ENCODE data around the gene MMP15. TPM values are rescaled to one million over a fixed set of nuclear protein-coding genes. Genes with fewer than 3 reads are reported as not detected.

Gene MMP15
- total and polyA plus RNA-seq, 4 donors, result 19.5 to 44.5 (median 29.4) TPM

- ATAC-seq (ENCODE audit: insufficient read depth, low FRiP score) (no peak), DNase-seq (no peak)
- H3K9ac ChIP-seq (ENCODE audit: insufficient read depth in 1 of 2, low read length in 2 of 2), result no peak overlapping the region
- no peaks in the 10 kb centered on the region for H3K9me3 ChIP-seq (ENCODE audit: control insufficient read depth in 4 of 4, insufficient read depth in 3 of 4, low read length in 3 of 4)
- no peaks in the 10 kb centered on the region for H3K4me1 ChIP-seq (ENCODE audit: control insufficient read depth in 5 of 5, insufficient read depth in 5 of 5, low read length in 5 of 5)
- H3K27ac ChIP-seq (ENCODE audit: low read depth in 1 of 2, low read length in 1 of 2), result no peak overlapping the region
- WGBS, 2 donors, result 79 to 84% methylated on average over 5 of the region's 5 CpGs
- no peaks in the 10 kb centered on the region for H3K27me3 ChIP-seq (ENCODE audit: control insufficient read depth in 3 of 3, insufficient read depth in 3 of 3, low read length in 2 of 3)
- H3K4me3 ChIP-seq, result no peak overlapping the region
- TF ChIP-seq, protein P1, sequence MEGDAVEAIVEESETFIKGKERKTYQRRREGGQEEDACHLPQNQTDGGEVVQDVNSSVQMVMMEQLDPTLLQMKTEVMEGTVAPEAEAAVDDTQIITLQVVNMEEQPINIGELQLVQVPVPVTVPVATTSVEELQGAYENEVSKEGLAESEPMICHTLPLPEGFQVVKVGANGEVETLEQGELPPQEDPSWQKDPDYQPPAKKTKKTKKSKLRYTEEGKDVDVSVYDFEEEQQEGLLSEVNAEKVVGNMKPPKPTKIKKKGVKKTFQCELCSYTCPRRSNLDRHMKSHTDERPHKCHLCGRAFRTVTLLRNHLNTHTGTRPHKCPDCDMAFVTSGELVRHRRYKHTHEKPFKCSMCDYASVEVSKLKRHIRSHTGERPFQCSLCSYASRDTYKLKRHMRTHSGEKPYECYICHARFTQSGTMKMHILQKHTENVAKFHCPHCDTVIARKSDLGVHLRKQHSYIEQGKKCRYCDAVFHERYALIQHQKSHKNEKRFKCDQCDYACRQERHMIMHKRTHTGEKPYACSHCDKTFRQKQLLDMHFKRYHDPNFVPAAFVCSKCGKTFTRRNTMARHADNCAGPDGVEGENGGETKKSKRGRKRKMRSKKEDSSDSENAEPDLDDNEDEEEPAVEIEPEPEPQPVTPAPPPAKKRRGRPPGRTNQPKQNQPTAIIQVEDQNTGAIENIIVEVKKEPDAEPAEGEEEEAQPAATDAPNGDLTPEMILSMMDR (IDR thresholded peaks at IDR 0.05; ENCODE audit: control extremely low read depth, extremely low read depth), result no peak
- no peaks in the 10 kb centered on the region for H3K36me3 ChIP-seq (ENCODE audit: control insufficient read depth in 4 of 4, insufficient read depth in 4 of 4, low read length in 4 of 4)
Measured at GRCh38 chr16:58056580-58056979, 31.0 kb downstream of the MMP15 start.

- H3K9me3 ChIP-seq (ENCODE audit: control insufficient read depth in 4 of 4, insufficient read depth in 3 of 4, low read length in 3 of 4), result no peaks in the 10 kb centered on the region
- H3K4me3 ChIP-seq, result no peak overlapping the region
- no peaks in the 10 kb centered on the region for H3K4me1 ChIP-seq (ENCODE audit: control insufficient read depth in 5 of 5, insufficient read depth in 5 of 5, low read length in 5 of 5)
- H3K27me3 ChIP-seq (ENCODE audit: control insufficient read depth in 3 of 3, insufficient read depth in 3 of 3, low read length in 2 of 3), result no peaks in the 10 kb centered on the region
- no peak for DNase-seq
- TF ChIP-seq, protein P1 (IDR thresholded peaks at IDR 0.05; ENCODE audit: control extremely low read depth, extremely low read depth), result no peak
- ATAC-seq (ENCODE audit: insufficient read depth, low FRiP score), result no peak
- H3K27ac ChIP-seq (ENCODE audit: low read depth in 1 of 2, low read length in 1 of 2), result no peak overlapping the region
- no peaks in the 10 kb centered on the region for H3K36me3 ChIP-seq (ENCODE audit: control insufficient read depth in 4 of 4, insufficient read depth in 4 of 4, low read length in 4 of 4)
- 86 to 89% methylated on average over 5 of the region's 5 CpGs for WGBS, 2 donors
- H3K9ac ChIP-seq (ENCODE audit: insufficient read depth in 1 of 2, low read length in 2 of 2), result no peak overlapping the region
Measured at GRCh38 chr16:58057121-58057520, 31.6 kb downstream of the MMP15 start.

GRCh38 chr16:58057784-58058183, 32.2 kb downstream of the MMP15 start:
- Histone ChIP-seq H3K36me3 (ENCODE audit: control insufficient read depth in 4 of 4, insufficient read depth in 4 of 4, low read length in 4 of 4) (no peaks in the 10 kb centered on the region), H3K27me3 (ENCODE audit: control insufficient read depth in 3 of 3, insufficient read depth in 3 of 3, low read length in 2 of 3) (no peaks in the 10 kb centered on the region), H3K9me3 (ENCODE audit: control insufficient read depth in 4 of 4, insufficient read depth in 3 of 4, low read length in 3 of 4) (no peaks in the 10 kb centered on the region), H3K27ac (ENCODE audit: low read depth in 1 of 2, low read length in 1 of 2) (no peak overlapping the region), H3K4me3 (no peak overlapping the region), H3K4me1 (ENCODE audit: control insufficient read depth in 5 of 5, insufficient read depth in 5 of 5, low read length in 5 of 5) (peaks cover 0 to 1% (median 0%) of the 10 kb centered on the region in 5 donors), H3K9ac (ENCODE audit: insufficient read depth in 1 of 2, low read length in 2 of 2) (no peak overlapping the region)
- WGBS, 2 donors, result 76 to 78% methylated on average over 3 of the region's 3 CpGs
- ATAC-seq (ENCODE audit: insufficient read depth, low FRiP score) (no peak), DNase-seq (no peak)
- TF ChIP-seq, protein P1 (IDR thresholded peaks at IDR 0.05; ENCODE audit: control extremely low read depth, extremely low read depth), result no peak

DNA sequence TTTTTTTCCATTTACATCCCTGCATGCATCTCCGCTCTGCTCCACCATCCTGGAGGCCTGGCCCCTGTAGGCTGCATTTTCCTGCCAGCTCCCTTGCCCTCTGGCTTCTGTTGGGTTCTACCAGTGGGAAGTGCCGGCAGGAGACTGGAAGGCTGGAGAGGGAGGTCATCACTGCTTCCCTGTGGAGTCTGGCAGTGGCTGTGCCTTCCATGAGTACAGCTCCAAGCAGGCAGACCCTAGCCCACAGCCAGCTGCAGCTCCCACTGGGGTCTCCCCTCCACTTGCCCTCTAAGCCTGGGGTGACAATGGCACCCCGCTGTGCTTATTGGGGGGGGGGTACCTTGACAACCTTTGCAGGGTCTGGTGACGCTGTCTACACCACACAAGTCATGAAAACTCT, 37.3 kb downstream of the MMP15 start:
- 84 to 91% methylated on average over 4 of the region's 4 CpGs for WGBS, 2 donors
- TF ChIP-seq, protein P1 (IDR thresholded peaks at IDR 0.05; ENCODE audit: control extremely low read depth, extremely low read depth), result no peak
- H3K27ac ChIP-seq (ENCODE audit: low read depth in 1 of 2, low read length in 1 of 2), result peak overlapping the region in 1 of 2 donors; percentile 26
- peaks cover 0 to 12% (median 3%) of the 10 kb centered on the region in 5 donors for H3K4me1 ChIP-seq (ENCODE audit: control insufficient read depth in 5 of 5, insufficient read depth in 5 of 5, low read length in 5 of 5)
- ATAC-seq (ENCODE audit: insufficient read depth, low FRiP score) (no peak), DNase-seq (no peak)
- no peaks in the 10 kb centered on the region for H3K27me3 ChIP-seq (ENCODE audit: control insufficient read depth in 3 of 3, insufficient read depth in 3 of 3, low read length in 2 of 3)
- no peaks in the 10 kb centered on the region for H3K9me3 ChIP-seq (ENCODE audit: control insufficient read depth in 4 of 4, insufficient read depth in 3 of 4, low read length in 3 of 4)
- H3K9ac ChIP-seq (ENCODE audit: insufficient read depth in 1 of 2, low read length in 2 of 2), result no peak overlapping the region
- no peak overlapping the region for H3K4me3 ChIP-seq
- H3K36me3 ChIP-seq (ENCODE audit: control insufficient read depth in 4 of 4, insufficient read depth in 4 of 4, low read length in 4 of 4), result no peaks in the 10 kb centered on the region

Measured in lung (tissue), 12 donors.